HG03571 (cell line): ENCODE measurements around the gene DHCR7.

Experiments
- ATAC-seq: cut with Tn5 transposase; IDR thresholded peaks from one replicate; pipeline ENCODE4 v1.9.1; 2021; ENCODE audit not compliant: unreplicated experiment

Gene DHCR7

DNA sequence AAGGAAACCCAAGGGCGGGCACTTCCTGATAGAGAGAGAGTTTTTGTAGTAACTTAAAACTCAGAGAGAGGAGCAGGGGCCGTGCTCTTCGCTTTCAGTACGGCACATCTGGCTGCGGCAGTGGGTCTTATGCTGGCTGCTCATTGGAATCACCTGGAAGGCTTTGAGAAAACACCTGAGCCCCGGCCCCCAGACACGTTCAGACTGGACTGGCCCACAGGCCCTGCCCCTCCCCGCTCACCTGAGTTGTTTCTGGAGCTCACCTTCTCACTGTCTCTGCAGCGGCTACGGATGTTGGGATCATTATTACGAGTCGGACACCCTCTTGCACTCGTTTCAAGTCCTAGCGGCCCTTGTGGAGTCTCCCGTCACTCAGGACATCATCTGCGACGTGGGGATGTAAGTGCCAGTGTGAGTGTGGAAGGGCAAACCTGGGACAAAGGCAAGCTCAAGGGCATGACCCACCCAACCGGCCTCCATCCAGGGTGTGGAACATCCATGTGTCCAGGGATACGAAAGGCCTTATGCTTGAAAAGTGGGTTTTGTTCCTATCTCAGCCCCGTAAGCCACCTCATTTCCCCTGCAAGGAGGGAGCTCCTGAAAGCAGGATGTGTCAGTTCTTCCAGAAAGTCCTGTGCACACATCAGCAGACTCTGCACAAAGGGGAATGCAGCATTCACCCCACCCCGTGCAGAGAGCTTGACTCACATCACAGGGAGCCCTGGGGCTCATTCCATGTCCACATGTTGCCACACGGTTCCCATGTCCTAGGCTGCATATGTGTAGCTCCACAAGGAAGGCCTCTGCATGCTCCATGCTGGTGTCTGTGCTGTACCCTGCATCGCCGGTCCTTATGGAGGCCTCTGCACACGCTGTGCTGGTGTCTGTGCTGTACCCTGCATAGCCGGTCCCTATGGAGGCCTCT lies 10.2 kb upstream of the DHCR7 start:
- ATAC-seq, result no peak

GRCh38 chr11:71456831-71457230 lies 8.6 kb upstream of the DHCR7 start:
- no peak for ATAC-seq

DNA sequence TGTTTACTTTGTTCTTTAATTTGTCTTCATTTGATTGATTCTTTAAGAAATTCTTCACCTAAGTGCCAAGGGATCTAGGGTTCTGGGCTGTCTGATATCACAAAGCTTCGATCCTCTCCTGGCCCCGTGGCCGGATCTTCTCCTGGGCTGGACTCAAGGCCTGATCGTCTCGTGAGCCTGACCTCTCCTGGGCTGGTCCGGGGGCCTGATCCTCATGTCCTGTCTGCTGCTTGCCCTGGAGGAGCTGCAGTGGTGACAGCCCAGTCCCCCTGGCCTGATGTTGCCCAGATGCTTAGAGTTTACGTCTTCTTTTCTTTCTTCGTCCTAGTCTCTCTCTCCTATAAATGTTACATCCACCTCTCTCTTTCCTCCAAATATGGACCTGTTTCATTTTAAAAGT lies 8.1 kb upstream of the DHCR7 start:
- no peak for ATAC-seq

DNA sequence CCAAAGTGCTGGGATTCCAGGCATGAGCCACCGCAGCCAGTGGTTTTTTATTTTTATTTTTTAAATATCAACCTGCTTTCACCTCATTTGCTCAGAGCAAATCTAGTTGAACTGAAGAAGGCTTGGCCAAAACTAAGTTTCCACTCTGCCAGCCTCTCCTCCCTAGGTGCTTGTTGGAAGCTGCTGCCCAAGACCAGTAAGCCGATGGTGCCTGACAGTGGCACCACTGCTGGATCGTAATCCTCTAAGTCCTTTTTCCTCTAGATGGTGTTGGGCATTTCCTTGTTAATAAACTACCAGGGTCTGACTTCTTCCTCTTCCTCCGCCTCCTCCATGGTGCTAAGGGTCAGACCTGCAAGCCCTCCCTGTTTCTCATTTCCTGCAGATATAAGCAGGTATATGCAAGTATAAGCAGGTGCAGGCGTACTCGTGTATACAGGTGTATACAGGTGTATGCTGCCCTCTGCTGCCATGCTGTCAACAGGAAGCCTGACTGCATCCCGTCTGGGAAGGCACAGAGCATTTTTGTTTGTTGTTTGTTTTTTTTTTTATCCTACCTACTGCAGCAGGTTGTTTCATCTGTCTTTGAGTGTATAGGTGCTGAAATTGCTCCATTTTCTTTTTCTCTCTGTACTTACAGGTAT lies 6.4 kb upstream of the DHCR7 start:
- no peak for ATAC-seq

- ATAC-seq, result no peak
Measured at GRCh38 chr11:71453918-71454304, 5.7 kb upstream of the DHCR7 start.

DNA sequence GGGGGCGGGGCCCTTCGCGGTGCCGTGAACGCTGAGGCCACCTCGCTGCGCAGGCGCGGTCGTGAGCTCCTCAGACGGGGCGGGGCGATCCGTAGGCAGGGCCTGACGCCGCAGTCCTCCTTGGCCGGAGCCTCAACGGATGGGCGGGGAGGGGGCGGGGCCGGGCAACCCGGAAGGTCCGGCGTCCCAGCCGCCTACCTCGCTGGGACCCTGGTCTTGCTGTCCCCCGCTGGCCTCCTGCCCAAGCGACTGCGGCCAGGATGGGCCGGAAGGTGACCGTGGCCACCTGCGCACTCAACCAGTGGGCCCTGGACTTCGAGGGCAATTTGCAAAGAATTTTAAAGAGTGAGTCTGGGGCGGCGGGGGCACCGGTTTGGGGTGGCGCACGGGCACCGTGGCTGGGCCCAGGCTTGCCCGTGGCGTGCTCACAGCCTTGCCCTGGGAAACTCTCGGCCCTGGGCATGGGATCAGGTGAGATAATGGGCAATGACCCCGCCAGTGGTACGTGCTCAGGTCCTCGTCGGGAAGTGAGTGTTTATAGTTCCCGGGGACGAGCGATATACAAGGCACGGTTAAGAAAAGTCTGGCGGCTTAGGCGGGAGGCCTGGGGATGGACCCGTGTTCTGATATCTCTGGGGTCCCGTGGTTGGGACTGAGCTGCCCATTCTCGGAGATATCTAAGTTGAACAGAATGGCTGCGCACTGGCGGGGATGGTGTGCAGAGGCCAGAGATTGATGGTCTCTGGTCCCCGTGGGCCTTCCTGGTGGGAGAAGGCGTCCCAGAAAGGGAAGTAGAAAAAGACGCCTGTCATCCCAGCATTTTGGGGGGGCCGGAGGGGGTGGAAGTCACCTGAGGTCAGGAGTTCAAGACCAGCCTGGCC lies 5.1 kb upstream of the DHCR7 start, which contains the start of gene NADSYN1:
Gene NADSYN1 (plus strand): TSS at position 167 of the 881 bp plus-strand sequence. CDS start 94 bp downstream, at position 261.
- peak; percentile 47 for ATAC-seq

DNA sequence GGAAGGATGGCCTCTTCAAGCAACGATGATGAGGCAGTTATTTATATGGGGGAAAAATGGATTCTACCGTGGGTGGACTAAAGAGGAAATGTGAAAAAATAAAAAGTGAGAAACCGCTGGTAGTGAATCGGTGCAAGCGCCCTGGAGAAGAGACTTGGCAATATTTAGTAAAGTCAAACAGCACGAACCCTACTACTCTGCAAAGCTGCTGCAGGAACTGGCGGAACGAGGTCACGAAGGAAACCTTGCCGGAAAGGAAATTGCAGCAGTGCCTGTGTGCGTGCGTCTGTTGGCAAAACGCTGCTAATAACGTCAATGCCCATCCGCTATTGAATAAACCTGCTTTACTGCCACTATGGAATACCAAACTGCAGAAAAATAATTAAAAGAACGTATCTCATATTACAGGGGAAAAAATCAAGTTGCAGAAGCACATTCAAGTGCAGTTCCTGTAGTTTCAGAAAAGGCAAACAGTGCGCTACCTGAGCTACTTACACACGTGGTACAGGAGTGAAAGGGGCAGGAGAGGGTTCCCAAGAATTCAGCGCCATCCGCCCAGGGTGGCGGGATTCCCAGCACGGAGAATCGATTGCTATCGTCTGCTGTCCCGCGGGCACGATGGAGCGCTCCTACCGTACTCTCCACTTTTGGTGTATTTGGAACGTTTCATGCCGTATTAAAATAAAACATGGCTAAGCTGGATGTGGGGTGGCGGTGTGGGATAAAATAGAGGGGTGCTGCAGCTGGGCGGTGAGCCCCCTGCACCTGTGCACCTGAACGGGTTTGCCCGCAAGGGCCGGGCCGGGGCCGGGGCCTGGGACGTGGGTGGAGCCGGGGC lies 4.2 kb upstream of the DHCR7 start:
- ATAC-seq, result no peak

GRCh38 chr11:71451596-71452198 lies 3.5 kb upstream of the DHCR7 start:
- ATAC-seq, result no peak

- ATAC-seq, result no peak
Measured at GRCh38 chr11:71450939-71451338, 2.7 kb upstream of the DHCR7 start.

- ATAC-seq, result no peak
Measured at GRCh38 chr11:71450507-71450906, 2.3 kb upstream of the DHCR7 start.

- ATAC-seq, result no peak
Measured at GRCh38 chr11:71449596-71449995, 1.4 kb upstream of the DHCR7 start.

DNA sequence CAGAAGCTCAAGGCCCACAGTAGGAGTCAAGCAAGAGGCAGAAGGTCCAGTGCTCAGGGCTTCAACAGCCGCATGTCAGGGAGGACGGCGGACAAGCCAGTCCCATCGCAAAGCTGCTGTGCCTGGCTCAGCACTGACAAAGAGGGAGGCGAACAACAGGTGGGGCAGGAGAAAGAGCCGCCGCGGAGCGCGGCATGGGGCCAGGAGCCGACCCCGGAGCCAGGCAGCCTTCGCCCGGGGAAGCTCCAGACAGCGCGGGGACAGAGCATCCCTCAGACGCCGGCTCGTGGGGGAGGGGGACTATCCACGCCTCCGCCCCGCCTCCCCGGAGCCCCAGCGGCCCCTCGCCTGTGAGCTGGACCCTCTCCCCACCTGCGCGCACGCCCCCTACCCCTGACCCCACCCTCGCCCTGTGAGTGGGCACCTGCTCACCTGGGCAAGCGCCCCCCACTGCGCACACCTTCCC lies 369 bp downstream of the DHCR7 start:
- peak; percentile 1 for ATAC-seq

DNA sequence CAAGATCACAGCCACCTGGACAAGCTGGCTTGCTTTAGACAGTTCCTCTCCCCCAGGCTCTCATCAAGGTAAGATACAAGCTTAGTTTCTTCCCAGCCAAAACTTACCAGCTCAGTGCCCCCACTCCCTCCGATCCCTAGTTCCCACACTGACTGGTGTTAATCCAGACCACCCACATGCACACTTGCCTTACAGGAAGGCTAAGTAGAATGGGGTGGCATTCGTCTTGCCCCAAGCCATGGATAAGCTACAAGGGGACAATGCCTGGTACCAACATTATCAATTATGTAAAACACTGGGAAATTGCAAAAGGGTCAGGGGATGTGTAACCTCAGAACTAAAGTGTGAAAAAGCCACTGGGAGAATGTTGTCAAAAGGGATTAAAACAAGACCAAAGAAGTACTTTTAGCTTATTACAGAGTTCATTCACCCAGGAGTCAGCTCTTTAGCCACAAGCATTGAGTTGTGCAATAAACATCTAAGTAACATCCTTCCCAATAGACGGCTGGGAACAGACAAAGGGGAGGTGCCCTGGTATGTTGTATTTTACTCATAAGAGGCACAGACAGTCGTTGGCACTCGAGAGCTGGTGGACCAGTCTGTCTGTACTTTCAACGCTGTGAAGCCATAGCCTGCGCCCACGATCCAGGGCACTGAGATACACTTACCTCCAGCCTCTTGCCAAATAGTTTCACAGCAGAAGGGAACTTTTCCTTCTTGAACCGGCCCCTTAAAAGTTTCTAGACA lies 1.1 kb downstream of the DHCR7 start:
- no peak for ATAC-seq

DNA sequence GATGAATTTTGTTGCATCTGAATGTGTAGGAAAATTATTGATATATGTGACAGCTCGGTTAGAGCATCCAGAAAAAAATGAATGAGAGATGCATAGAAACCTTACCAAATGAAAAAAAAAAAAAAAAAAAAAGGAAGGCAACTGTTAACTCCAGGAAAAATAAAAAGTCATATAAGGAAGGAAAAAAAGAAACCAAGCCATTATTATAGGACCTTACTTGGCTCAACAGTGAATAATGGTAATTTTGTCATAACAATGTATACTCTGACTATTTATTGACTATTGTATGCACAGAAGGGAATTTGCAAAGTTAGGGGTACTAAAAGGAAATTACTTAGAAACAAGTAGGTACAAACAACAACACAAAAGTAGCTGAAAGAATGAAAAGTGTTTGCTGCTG lies 2.0 kb downstream of the DHCR7 start:
- no peak for ATAC-seq

DNA sequence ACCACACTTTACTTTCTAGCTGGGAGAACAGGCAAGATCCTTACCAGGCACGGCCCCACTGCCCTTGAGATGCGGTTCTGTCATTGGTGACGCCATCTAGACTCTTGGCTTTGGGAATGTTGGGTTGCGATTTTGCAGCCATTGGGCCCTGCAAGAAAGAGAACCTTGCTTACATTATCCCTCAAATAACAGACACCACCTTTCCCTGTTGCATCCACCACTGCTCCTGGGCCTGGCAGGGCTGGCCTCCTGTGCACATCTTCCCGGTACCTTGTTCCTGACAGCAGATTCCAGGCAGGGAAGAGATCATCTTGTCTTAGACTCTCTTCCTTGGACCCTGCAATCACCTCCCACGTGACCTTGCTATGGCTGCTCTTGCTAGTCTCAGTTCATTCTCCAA lies 3.4 kb downstream of the DHCR7 start:
- ATAC-seq, result no peak

DNA sequence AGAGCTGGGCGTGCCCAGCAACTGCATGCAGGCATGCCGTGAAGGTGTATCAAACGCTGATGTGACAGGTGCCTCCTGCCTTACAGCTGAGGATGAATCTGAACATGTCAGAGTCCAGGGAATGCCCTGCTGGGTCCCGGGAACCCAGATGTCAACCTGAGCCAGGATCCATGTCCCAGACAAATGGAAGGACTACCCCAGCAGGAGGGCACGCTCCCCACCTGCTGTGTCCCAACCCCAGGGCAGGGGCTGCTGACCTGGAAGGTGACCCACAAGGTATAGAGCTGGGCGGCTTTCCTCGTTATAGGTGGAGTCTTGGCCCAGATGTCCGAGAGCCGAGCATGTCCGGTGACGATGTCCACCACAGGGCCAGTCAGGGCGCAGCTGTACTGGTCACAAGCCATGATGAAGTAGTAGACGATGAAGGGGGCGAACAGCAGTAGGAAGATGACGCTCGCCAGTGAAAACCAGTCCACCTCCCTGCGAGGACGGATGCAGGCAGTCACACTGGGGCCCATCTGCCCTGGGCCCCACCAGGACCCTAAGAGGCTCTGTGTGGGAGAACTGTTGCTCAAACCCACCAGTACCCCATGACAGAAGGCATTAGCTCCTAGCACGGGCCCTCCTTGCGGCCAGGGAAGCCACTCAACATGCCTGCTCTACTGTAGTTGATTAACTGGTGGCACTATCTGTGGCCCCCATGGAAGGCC lies 4.3 kb downstream of the DHCR7 start:
- ATAC-seq, result no peak

GRCh38 chr11:71442880-71443279 lies 5.3 kb downstream of the DHCR7 start:
- no peak for ATAC-seq

GRCh38 chr11:71442123-71442522 lies 6.1 kb downstream of the DHCR7 start:
- no peak for ATAC-seq

DNA sequence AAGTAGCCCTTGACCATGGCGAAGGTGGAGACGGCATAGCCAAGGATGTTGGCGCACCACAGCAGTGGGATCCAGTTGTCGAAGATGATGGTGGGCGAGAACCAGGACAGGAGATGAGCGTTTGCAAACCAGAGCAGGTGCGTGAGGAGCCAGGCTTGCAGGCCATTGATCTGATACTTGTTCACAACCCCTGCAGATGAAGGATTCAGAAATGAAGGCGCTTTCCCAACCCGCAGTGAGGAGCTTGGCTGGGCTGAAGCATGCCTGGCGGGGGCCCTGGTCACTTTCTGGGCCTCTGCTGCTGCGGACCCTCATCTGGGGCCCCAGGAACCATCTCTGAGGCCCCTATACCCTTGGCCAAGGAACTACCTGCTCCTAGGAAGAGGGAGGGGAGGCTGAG lies 6.9 kb downstream of the DHCR7 start:
- ATAC-seq, result no peak
